HG02798 (cell line): ENCODE measurements around the gene FAM161B.
A peak's percentile ranks its signal among the peaks of the same experiment; 100 is the strongest.
"Not testable (repeated sequence)": the region's sequence is repeated elsewhere in the genome, so short reads cannot be mapped to it uniquely, and the experiment has no call there.

Source experiments
- ATAC-seq: cut with Tn5 transposase; IDR thresholded peaks from one replicate; pipeline ENCODE4 v1.9.1; 2021; ENCODE audit warnings: mild to moderate bottlenecking; ENCODE audit not compliant: unreplicated experiment, poor library complexity

FAM161B gene

DNA sequence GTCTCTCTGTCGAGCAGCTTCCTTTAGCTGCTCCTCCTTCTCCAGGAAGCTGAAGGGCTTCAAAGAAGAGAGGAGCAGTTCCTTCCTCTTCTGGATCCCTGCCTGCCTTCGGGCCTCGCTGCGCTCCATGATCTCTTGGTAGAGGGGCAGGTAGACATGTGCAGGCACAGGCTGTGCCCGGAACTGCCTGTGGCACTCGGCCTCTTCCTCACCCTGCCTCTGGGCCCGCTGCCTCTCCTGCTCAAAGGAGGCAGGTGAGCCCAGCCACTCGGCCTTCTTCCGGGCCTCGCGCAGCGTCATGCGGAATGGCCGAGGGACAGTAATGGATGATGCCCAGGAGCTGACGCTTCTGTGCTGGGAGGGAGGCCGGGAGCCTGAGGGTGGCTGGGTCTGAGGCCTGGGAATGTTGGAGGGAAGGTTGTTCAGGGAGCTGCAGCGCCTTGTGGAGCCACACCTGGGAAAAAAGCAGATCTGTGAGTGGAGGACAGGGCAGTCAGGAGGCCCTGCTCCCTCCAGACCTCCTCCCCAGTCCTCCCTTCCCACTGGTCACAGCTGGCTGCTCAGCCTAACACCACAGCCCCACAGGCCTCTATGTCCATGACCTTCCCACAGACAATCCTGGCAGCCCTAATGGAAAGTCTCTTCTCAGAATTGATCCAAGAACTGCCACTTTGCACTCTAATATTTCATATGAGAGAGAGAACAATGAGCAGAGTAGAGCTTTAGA is 5.3 kb downstream of the FAM161B start:
- no peak for ATAC-seq

GRCh38 chr14:73943083-73943482 is 6.8 kb downstream of the FAM161B start:
- ATAC-seq = no peak

DNA sequence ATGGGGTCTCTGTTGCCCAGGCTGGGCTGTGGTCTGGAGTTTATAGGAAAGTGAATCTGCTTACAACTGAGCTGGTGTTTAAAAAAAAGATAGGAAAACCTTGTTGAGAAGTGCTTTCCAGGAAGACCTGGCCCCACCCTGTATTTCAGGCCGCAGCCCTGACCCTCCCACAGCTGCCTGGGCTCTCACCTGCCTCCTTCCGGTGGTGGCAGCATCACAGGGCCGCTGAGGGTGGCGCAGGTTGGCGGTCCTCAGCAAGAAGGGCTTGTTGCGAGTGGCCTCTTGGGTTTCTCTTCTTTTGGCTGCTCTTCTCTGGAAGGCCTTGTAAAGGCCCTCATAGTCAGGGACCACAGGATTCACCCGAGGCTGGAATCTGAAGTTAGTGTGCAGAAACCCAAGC is 7.7 kb downstream of the FAM161B start:
- ATAC-seq = no peak

DNA sequence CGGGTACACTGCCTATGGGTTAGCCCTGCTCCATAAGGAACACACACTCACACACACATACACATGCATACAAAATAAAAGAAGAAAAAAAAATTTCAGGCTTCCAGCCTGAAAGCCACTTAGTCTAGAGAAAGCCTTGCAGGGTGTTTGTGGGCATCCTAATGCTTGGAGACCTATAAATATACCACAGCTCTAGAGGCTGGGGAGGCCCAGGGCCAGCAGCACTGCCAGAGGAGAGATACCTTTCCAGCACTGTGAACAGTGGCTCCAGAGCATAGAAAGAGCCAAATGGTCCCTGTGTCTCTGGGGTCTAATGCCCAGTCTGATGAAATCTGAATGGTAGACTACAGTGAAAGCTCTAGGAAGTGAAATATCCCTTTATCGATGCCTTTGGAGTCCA is 12.9 kb downstream of the FAM161B start:
- no peak for ATAC-seq

DNA sequence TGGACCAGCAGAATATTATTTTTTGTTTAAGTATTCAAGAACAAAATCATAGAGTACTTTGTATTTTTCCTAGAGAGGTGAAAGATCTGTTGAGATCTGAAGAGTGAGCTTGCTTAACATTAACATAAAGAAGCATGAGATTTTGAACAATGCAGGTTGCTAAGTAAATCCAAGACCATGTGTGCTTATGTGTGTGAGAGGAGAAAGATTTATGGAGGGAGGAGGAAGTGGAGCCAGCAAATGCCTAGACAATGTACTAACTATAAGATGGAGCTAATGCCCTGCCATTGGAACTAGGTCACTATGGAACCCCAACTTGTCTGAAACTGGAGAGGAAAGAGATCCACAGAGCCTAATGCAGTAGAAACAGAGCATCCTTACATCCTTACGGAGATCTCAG is 13.3 kb downstream of the FAM161B start:
- ATAC-seq = no peak

GRCh38 chr14:73935666-73936065 is 14.2 kb downstream of the FAM161B start:
- no peak for ATAC-seq

GRCh38 chr14:73924337-73924736 is 25.6 kb downstream of the FAM161B start:
- no peak for ATAC-seq

GRCh38 chr14:73919457-73919856 is 30.4 kb downstream of the FAM161B start:
- ATAC-seq = not testable (repeated sequence)

DNA sequence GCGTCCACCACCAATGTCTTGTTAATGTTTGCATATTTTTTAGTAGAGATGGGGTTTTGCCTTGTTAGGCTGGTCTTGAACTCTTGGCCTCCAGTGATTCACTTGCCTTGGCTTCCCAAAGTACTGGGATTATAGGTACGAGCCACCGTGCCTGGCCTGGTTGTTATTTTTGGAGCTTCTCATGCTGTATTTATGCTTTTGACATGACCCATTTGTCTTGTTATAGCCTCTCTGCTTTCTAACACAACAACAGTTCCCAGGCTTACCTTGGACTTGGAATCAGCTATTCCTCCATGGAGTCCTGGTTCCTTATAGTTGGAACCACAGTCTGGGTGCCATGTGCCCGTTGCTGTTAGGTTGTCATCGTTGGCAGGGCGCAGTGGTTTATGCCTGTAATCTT is 33.6 kb downstream of the FAM161B start:
- no peak for ATAC-seq

GRCh38 chr14:73913256-73913655 is 36.6 kb downstream of the FAM161B start:
- no peak for ATAC-seq

- no peak for ATAC-seq
Observed at GRCh38 chr14:73909681-73910080, 40.2 kb downstream of the FAM161B start.

DNA sequence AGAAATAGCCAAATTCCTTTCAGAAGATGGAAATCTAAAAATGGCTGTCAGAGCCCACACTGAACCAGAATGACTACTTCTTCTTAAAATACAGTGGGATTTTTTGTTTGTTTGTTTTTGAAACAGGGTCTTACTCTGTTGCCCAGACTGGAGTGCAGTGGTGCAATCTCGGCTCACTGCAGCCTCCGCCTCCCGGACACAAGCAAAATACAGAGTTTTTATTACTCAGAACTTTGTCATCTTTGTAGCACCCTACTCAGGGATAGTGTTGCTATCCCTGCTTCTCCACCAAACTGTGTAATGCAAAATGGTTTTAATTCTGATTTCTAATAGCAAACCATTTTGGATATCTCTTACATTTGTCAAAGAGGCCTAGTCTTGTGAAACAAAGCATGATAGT is 46.9 kb downstream of the FAM161B start:
- no peak for ATAC-seq

DNA sequence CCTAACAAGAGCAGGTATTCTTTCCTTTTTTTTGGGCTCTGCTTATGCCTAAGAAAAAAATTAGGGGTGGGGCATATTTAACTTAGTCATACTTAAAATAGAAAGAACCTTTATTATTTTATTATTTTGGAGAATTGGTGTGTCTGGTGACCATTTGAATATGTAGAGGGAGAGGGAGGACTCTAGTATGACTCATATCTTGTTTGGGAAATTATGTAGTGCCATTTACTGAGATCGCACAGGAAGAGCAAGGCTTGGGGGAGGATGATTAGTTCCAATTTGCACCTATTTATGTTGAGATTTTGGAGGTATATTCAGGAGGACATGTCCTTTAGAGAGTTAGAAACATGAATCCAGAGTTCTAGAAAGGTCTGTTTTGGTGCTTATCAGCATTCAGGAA is 53.4 kb downstream of the FAM161B start:
- no peak for ATAC-seq

DNA sequence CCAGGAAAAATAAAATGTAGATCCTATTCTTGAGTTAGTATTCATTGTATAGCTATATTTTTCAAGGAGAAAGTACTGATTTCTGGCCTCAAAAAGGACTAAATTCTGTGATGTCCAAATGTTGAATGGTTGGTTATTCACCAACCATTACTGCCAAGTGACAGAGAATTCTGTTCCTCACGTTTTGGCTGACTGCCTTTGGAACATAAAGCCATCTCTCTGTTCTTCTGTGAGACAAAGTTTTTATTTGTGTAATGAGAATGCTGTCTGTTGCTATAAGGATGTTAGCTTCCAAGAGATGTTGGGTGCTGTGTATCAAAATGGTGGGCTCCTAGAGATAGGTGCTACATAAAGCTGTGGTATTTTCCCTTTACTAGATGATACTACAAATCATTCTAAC is 54.0 kb downstream of the FAM161B start:
- ATAC-seq = no peak

DNA sequence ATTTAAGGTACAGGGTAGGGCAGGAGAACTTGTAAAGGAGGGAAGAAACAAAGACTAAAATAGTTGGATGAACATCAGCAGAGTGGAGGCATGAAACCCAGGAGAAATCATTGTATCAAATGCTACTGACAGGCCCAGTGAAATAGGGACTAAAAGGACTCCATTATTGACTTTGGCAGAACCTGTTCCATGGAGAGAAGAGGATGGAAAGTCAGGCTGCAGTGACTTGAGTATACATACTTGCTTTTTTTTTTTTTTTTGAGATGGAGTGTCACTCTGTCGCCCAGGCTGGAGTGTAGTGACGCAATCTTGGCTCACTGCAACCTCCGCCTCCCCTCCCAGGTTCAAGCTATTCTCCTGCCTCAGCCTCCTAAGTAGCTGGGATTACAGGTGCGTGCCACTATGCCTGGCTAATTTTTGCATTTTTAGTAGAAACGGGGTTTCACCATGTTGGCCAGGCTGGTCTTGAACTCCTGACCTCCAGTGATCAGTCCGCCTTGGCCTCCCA is 55.7 kb downstream of the FAM161B start:
- ATAC-seq = not testable (repeated sequence)

GRCh38 chr14:73889376-73889775 is 60.5 kb downstream of the FAM161B start:
- ATAC-seq = no peak

GRCh38 chr14:73888971-73889370 is 60.9 kb downstream of the FAM161B start:
- no peak for ATAC-seq

- ATAC-seq = no peak
Observed at GRCh38 chr14:73888460-73888725, 61.5 kb downstream of the FAM161B start.

DNA sequence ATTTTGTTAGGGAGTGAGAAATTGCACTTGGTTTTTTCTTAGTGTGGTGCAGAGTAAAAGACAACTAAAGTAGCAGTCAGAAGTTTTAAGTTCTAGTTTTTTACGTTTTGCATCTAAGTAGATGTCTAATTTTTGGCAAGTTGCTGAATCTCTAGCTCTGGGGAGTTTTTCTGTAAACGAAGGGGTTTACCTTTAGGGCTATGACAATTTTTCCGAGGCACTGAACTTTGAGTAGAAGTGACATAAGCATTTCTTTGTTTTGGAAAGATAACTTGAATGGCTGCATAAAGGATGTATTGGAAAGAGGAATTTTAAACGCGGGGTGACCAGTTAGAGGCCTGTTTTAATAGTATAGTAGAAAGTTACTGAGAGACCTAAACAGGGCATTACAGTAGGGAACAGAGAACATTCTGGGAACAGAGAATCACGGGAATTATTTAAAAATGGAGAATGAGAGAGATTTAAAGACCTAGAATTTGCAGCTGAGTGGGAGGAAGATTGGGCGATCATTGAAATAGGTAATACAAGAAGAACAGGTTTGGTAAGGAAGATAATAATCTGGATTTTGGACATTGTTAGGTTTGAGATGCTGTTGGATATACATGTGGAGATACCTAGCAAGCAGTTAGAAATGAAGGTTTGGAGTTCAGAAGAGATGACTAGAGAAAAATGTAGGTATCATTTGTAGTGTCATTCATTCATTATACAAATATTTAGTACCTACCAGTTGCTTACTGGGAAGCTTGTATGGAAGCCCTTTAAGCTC is 62.0 kb downstream of the FAM161B start:
- ATAC-seq = no peak

DNA sequence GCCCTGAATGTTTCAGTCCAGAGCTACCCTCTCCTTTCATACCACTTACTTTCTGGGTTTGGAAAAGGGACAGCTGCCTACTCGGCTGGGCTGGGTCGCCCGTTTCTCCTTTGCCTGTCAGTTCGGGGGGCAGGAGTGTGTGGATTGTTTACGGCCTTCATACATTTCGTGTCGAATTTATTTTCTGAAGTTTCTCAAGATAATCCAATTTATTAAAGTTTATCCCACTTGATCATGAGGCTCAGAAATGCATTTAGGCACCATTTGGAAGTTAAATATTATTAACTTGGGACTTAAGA is 62.6 kb downstream of the FAM161B start:
- no peak for ATAC-seq

DNA sequence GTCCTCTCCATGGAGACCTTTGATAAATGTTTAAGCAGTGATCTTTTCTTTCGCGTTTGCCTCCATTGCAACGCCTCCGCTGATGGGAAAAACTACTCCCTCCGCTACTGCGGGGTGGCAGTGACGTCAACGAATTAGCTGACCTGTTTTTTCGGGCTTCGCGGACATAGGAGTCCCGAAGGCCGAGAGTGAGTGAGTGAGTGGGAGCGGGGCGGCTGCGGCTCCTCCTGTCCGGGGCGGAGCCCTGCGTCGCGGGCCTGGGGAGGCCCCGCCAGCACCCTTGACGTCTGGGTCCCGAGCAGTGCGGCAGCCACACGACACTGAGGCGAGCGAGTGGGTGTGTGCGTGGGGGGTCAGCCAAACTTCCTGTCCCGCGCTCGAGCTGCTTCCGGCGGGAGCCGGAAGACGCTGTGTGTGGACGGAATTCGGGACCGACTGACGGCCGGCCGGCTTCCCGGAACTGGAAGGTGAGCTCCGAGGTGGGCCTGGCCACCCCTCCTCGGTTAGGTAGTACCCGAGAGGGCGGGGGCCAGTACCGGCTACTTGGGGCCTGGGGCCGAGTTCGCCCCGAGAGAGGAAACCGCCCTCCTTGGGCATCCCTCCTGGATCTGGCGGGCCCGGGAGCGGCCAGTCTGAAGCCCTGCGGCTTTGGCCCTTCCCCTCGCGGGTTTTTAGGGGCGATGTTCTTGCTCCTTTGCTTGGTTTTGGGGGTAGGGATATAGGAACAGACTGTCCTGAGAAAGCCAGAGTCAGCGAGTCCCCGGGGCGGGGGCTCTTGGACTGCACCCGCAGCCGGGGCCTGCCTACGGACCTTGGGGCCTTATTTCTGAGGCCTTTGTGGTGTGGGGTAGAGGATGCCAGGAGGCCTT is 63.2 kb downstream of the FAM161B start, which contains the start of gene ZNF410:
Gene ZNF410 (plus strand): TSS at position 411 of the 869 bp plus-strand sequence. CDS start 5,317 bp downstream, outside the sequence.
- peak; percentile 99 for ATAC-seq
